GM12892 (cell line): ENCODE results near the gene TSC22D1.

Experiments used
- POLR2A ChIP-seq: IDR thresholded peaks from 2 replicates; pipeline ENCODE4 v1.6.1; 2011; ENCODE audit warnings: low read depth, low read length, control low read depth
- POLR2AphosphoS5 ChIP-seq: IDR thresholded peaks from 2 replicates; pipeline ENCODE4 v1.6.1; 2011; ENCODE audit warnings: low read depth, low read length, control low read depth

DNA sequence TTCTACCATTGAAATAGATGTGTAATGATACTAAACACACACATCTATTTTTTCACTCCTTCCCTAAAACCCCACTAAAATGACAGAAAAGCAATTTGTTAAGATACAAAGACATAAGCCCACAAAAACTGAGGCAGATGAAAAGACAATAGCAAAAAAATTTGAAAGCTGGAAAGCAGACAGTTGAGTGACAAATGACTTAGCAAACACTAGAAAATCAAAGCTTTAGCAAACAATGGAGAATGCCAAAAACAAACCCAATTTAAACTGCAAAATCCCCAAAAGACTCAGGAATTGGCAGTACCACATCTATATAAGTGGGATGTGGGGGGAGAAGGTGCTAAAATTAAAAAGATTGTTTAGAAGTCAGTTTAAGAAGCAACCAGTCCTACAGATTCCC is 9.5 kb downstream of the TSC22D1 start:
- TF ChIP-seq POLR2AphosphoS5 (no peak), POLR2A (no peak)
